Loucy (cell line): ENCODE data around the gene PADI3.
"Not testable (repeated sequence)": the region's sequence is repeated elsewhere in the genome, so short reads cannot be mapped to it uniquely, and the experiment has no call there.

ENCODE experiments used
- H2AFZ ChIP-seq: fragments of 200-600 bp; sonication (generic); 2 replicates; pipeline ENCODE4 v1.6.0; 2016; ENCODE audit warnings: antibody characterized with exemption, mild to moderate bottlenecking, low read length, moderate library complexity
- H3F3A ChIP-seq: fragments of 200-600 bp; 2 replicates; pipeline ENCODE4 v1.6.0; 2016; ENCODE audit warnings: antibody characterized with exemption, low read depth, mild to moderate bottlenecking
- H3K27me3 ChIP-seq: fragments of 200-600 bp; sonication (generic); 2 replicates; pipeline ENCODE4 v1.6.1; 2014; ENCODE audit warnings: low read length, mild to moderate bottlenecking; ENCODE audit not compliant: insufficient read depth, poor library complexity, severe bottlenecking
- H3K36me3 ChIP-seq: fragments of 200-600 bp; sonication (generic); 2 replicates; pipeline ENCODE4 v1.6.1; 2016; ENCODE audit warnings: low read length; ENCODE audit not compliant: insufficient read depth
- H3K4me1 ChIP-seq: fragments of 200-600 bp; sonication (generic); 2 replicates; pipeline ENCODE4 v1.5.1; 2014; ENCODE audit warnings: low read length, mild to moderate bottlenecking; ENCODE audit not compliant: insufficient read depth, poor library complexity, severe bottlenecking
- H3K4me2 ChIP-seq: fragments of 200-600 bp; sonication (generic); 2 replicates; pipeline ENCODE4 v1.6.0; 2014; ENCODE audit warnings: antibody characterized with exemption, low read length, low read depth, mild to moderate bottlenecking; ENCODE audit not compliant: poor library complexity, severe bottlenecking
- H3K4me3 ChIP-seq: fragments of 200-600 bp; sonication (generic); 2 replicates; pipeline ENCODE4 v1.5.1; 2014; ENCODE audit warnings: low read length, mild to moderate bottlenecking, mixed read lengths; ENCODE audit not compliant: poor library complexity, severe bottlenecking
- H3K79me2 ChIP-seq: fragments of 200-600 bp; sonication (generic); 2 replicates; pipeline ENCODE4 v1.6.1; 2014; ENCODE audit warnings: low read length; ENCODE audit not compliant: insufficient read depth
- H3K9ac ChIP-seq: fragments of 200-600 bp; sonication (generic); 2 replicates; pipeline ENCODE4 v1.6.0; 2014; ENCODE audit warnings: mild to moderate bottlenecking, low read depth, low read length, moderate library complexity; ENCODE audit not compliant: poor library complexity, severe bottlenecking
- H3K9me2 ChIP-seq: fragments of 200-600 bp; sonication (generic); replicated peaks from 2 replicates; pipeline ENCODE4 v1.6.1; 2016; ENCODE audit warnings: low read depth, low read length, mixed read lengths
- H3K9me3 ChIP-seq: fragments of 200-600 bp; sonication (generic); 2 replicates; pipeline ENCODE4 v1.6.1; 2014; ENCODE audit warnings: mild to moderate bottlenecking, antibody characterized with exemption, low read length, low read depth; ENCODE audit not compliant: insufficient read depth
- H4K20me1 ChIP-seq: fragments of 200-600 bp; sonication (generic); 2 replicates; pipeline ENCODE4 v1.6.0; 2014; ENCODE audit warnings: antibody characterized with exemption, low read length, mild to moderate bottlenecking; ENCODE audit not compliant: insufficient read depth, poor library complexity, severe bottlenecking
- EZH2phosphoT487 ChIP-seq: fragments of 200-600 bp; IDR thresholded peaks from 2 replicates; pipeline ENCODE4 v1.6.1; 2018; ENCODE audit warnings: antibody characterized with exemption, mild to moderate bottlenecking, moderate library complexity, borderline replicate concordance
- TF ChIP-seq, protein P1 (sequence below): fragments of 200-600 bp; sonication (generic); conservative IDR thresholded peaks from 2 replicates; pipeline ENCODE4 v1.5.1; 2014; ENCODE audit warnings: mild to moderate bottlenecking, antibody characterized with exemption, low read length

Gene PADI3

DNA sequence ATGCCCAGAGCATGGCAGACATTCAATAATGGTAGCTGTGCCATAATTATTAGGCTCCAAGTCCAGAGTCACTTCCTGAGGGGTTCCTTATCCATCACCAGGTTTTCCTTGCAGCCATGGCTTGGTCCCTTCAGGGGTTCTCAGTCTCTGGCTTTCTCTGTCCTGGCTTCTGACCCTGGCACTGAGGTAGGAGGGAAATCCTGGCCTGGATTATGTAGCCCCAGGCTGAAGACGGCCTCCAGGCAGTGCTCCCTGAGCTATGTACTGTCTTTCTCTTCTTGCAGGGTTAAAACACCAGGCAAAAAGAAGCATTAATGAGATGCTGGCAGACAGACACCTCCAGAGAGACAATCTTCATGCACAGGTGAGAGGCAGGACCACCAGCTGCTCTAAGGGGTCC is 9.5 kb upstream of the PADI3 start:
- Histone ChIP-seq H2AFZ (no peak overlapping the region), H3K4me3 (no peak overlapping the region), H3K4me1 (peaks cover 6% of the 10 kb centered on the region), H3F3A (no peaks in the 10 kb centered on the region), H3K9me3 (no peaks in the 10 kb centered on the region), H3K9ac (no peak overlapping the region), H4K20me1 (no peaks in the 10 kb centered on the region), H3K4me2 (no peak overlapping the region), H3K79me2 (no peaks in the 10 kb centered on the region), H3K36me3 (no peaks in the 10 kb centered on the region), H3K27me3 (no peaks in the 10 kb centered on the region), H3K9me2 (no peaks in the 10 kb centered on the region)
- TF ChIP-seq, protein P1, sequence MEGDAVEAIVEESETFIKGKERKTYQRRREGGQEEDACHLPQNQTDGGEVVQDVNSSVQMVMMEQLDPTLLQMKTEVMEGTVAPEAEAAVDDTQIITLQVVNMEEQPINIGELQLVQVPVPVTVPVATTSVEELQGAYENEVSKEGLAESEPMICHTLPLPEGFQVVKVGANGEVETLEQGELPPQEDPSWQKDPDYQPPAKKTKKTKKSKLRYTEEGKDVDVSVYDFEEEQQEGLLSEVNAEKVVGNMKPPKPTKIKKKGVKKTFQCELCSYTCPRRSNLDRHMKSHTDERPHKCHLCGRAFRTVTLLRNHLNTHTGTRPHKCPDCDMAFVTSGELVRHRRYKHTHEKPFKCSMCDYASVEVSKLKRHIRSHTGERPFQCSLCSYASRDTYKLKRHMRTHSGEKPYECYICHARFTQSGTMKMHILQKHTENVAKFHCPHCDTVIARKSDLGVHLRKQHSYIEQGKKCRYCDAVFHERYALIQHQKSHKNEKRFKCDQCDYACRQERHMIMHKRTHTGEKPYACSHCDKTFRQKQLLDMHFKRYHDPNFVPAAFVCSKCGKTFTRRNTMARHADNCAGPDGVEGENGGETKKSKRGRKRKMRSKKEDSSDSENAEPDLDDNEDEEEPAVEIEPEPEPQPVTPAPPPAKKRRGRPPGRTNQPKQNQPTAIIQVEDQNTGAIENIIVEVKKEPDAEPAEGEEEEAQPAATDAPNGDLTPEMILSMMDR, result no peak
- TF ChIP-seq EZH2phosphoT487, result no peak

DNA sequence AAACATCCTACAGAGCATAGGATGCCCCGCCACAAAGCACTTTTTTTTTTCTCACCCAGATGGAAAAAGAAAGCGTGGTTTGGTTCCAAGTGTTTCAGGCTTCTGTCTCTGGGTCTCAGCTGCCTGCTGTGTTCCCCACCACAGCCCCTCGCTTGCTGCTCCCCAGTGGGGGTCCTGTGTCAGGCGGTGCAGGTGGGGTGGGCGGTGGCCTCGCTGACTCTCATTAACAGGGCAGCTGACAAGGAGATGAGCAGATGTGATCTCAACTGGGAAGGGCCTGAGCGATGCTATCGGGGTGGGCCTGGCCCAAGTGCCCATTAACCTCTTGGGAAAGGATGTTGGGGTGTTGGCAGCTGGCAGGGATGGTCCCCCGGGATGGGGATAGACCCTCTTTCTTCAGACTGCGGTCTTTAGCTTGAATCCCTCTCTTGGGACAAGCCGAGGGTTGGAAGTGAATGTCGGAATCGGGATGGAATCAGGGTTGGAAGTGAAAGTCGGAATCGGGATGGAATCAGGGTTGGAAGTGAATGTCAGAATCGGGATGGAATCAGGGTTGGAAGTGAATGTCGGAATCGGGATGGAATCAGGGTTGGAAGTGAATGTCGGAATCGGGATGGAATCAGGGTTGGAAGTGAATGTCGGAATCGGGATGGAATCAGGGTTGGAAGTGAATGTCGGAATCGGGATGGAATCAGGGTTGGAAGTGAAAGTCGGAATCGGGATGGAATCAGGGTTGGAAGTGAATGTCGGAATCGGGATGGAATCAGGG is 7.7 kb upstream of the PADI3 start:
- not testable (repeated sequence) for H4K20me1 ChIP-seq, H3K36me3 ChIP-seq, H3K9ac ChIP-seq, H3K4me1 ChIP-seq, H3F3A ChIP-seq, H2AFZ ChIP-seq, H3K4me2 ChIP-seq, H3K27me3 ChIP-seq, H3K9me2 ChIP-seq, H3K9me3 ChIP-seq, H3K4me3 ChIP-seq, H3K79me2 ChIP-seq

DNA sequence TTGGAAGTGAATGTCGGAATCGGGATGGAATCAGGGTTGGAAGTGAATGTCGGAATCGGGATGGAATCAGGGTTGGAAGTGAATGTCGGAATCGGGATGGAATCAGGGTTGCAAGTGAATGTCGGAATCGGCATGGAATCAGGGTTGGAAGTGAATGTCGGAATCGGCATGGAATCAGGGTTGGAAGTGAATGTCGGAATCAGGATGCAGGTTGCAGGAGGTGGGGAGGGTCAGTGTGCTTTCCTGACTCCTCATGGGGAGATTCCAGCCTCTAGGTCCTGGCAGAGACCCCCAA is 7.2 kb upstream of the PADI3 start:
- not testable (repeated sequence) for H3F3A ChIP-seq, H3K9me2 ChIP-seq, H2AFZ ChIP-seq, H3K4me2 ChIP-seq, H3K27me3 ChIP-seq, H3K4me1 ChIP-seq, H3K79me2 ChIP-seq, H4K20me1 ChIP-seq, H3K36me3 ChIP-seq, H3K9me3 ChIP-seq, H3K9ac ChIP-seq, H3K4me3 ChIP-seq

DNA sequence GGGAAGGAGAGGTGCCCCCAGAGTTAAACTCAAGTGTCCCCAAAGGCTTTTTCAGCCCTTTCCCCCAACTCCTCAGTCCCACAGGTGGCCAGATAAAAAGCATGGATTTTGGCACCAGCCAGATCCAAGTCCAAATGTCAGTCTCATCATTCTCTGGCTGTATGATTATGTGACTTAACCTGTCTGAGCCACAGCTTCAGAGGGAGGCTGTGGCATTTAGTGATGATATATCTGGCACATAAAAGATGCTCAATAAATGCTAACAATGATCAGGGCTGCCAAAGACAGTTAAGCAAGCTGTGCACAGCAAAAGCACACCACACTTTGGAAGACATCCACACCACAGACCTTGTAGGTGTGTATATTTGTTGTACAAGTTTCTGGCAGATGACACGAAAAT is 5.6 kb upstream of the PADI3 start:
- H3K9me3 ChIP-seq, result no peaks in the 10 kb centered on the region
- H3K36me3 ChIP-seq, result no peaks in the 10 kb centered on the region
- TF ChIP-seq EZH2phosphoT487, result no peak
- TF ChIP-seq, protein P1, result no peak
- no peaks in the 10 kb centered on the region for H3K27me3 ChIP-seq
- H3K9ac ChIP-seq, result no peak overlapping the region
- H4K20me1 ChIP-seq, result no peaks in the 10 kb centered on the region
- no peak overlapping the region for H3K4me2 ChIP-seq
- peaks cover 6% of the 10 kb centered on the region for H3K4me1 ChIP-seq
- no peak overlapping the region for H2AFZ ChIP-seq
- no peaks in the 10 kb centered on the region for H3K9me2 ChIP-seq
- no peak overlapping the region for H3K4me3 ChIP-seq
- H3K79me2 ChIP-seq, result no peaks in the 10 kb centered on the region
- H3F3A ChIP-seq, result no peaks in the 10 kb centered on the region
